Fibroblast of lung (primary cell): ENCODE measurements around the gene LPP.

Experiments used
- EZH2 ChIP-seq: IDR thresholded peaks from 2 replicates; pipeline ENCODE4 v1.5.1; 2012; ENCODE audit warnings: low read length, control low read depth, mild to moderate bottlenecking; ENCODE audit errors: missing control alignments
- TF ChIP-seq, protein P1 (sequence below), 2 donors: IDR thresholded peaks in 1 of 2; conservative IDR thresholded peaks in 1 of 2; 1 replicate in 1 of 2; 2 replicates in 1 of 2; pipeline ENCODE4 v1.5.1; 2011 to 2012; ENCODE audit warnings: low read length in 2 of 2, control low read depth in 1 of 2, inconsistent platforms in 1 of 2, low read depth in 1 of 2, mild to moderate bottlenecking in 1 of 2

- TF ChIP-seq, protein P1, sequence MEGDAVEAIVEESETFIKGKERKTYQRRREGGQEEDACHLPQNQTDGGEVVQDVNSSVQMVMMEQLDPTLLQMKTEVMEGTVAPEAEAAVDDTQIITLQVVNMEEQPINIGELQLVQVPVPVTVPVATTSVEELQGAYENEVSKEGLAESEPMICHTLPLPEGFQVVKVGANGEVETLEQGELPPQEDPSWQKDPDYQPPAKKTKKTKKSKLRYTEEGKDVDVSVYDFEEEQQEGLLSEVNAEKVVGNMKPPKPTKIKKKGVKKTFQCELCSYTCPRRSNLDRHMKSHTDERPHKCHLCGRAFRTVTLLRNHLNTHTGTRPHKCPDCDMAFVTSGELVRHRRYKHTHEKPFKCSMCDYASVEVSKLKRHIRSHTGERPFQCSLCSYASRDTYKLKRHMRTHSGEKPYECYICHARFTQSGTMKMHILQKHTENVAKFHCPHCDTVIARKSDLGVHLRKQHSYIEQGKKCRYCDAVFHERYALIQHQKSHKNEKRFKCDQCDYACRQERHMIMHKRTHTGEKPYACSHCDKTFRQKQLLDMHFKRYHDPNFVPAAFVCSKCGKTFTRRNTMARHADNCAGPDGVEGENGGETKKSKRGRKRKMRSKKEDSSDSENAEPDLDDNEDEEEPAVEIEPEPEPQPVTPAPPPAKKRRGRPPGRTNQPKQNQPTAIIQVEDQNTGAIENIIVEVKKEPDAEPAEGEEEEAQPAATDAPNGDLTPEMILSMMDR (conservative IDR thresholded peaks at IDR 0.05 in 1 of 2, IDR thresholded peaks at IDR 0.05 in 1 of 2; ENCODE audit: low read depth in 1 of 2, low read length in 2 of 2) = no peak
- no peak for TF ChIP-seq EZH2
These were observed 235.9 kb downstream of the LPP start for GRCh38 chr3:188389711-188390342.
